CD4-positive, alpha-beta T cell treated with Interleukin-4 for 4 hours (primary cell): ENCODE results near the gene PYDC1.
"Not testable (repeated sequence)": the region's sequence is repeated elsewhere in the genome, so short reads cannot be mapped to it uniquely, and the experiment has no call there.

Experiments used
- DNase-seq: peaks from one replicate; pipeline ENCODE4 v3.0.0-alpha.2; 2020

The PYDC1 gene

DNA sequence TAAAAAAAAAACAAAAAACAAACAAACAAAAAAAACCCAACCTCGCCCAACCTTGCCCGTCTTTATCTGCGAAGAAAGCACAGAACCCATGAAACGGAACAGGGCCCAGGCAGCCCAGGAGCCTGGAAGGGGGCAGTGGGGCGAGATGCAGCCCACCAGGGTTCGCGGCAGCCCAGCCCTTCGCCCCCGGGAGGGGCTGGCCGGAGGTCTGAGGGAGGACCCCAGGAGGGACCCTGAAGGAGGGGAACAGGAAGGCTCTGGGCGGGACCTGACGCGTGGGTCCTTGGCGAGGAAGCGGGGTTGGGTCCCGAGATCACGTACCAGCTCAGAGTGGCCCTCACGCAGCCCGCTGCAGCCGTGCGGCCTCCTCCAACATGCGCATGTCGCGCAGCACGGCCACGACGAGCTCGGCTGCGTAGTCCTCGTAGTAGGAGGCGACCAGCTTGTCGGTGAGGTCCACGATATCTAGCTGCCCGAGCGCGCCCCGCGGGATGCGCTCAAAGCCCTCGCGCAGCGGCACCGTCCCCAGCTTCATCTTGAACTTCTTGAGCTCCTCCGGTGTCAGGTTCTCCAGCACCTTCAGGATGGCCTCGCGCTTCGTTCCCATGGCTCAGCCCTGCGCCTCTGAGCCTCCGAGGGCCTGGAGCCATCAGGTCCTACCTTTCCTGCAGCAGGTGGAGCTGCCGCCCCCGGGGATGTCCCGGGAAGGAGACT, at the start of gene PYDC1:
PYDC1 (minus strand) TSS at position 714 of the 714 bp plus-strand sequence; CDS start at position 607, 107 bp downstream.
- DNase-seq = no peak

GRCh38 chr16:31265329-31266245, 48.7 kb upstream of the PYDC1 start:
- DNase-seq = peak; percentile 77

DNA sequence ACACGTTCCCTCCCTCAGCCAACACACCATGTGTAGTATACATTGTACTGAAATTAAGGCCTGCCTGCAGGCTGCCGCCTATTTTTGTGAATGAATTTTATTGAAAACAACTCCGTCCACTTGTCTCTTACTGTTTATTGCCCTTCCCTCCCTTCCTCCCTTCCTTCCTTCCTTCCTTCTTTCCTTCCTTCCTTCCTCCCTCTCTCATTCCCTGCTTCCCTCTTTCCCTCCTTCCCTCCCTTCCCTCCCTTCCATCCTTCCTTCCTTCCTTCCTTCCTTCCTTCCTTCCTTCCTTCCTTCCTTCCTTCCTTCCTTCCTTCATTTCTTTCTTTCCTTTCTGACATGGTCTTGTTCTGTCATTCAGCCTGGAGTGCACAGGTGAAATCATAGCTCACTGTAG, 45.1 kb upstream of the PYDC1 start:
- DNase-seq = no peak

DNA sequence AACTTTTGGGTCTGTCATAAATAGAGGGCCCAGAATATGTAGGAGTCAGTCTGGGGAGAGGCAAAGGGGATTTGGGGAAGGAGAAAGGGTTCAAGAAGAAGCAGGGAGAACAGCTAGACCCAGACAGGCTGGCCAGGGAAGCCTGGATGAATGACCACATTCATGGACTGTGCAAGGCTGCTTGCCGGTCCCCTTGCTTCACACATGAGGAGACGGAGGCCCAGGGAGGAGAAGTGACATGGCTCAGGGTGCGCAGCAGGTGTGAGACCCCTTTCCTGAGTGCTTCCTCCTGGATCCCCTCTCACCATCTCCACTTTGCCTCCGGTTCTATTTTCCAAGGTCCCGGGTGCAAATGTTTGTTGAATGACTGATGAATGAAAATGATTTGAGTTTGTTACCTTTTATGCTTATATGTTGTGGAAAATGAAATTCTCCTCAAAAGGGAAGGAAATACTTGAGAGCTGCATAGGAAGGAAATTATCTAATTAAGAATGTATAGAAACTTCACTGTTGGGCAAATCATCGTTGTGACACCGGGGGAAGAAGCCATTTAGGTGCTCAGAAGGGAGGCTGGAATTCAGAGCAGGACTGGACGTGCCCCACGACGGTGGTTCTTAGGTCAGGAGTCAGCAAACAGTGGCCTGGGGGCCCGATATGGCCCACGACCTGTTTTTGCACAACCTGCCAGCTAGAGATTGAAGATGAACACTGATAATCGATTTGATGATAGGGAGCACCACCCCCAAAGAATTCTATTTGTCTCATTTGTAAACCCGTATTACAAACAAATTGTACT, 43.4 kb upstream of the PYDC1 start:
- no peak for DNase-seq

GRCh38 chr16:31258366-31258765, 41.4 kb upstream of the PYDC1 start:
- no peak for DNase-seq

DNA sequence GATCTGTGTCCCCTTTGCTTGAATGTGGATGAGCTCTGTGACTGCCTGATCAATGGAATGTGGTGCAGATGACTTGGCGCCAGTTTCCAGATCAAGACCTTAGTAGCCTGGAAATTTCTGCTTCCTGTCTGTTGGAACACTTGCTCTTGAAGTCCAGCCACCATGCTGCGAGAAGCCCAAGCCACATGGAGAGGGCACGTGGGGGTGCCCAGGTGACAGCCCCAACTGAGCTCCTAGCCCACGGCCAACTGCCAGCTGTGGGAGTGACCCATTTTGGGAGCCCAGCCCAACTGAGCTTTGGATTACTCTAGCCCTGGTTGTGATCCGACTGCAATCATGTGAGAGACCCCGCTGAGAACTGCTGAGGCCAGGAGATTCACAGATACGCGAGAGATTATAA, 39.5 kb upstream of the PYDC1 start:
- DNase-seq = no peak

GRCh38 chr16:31253642-31254045, 36.7 kb upstream of the PYDC1 start:
- DNase-seq = peak; percentile 30

DNA sequence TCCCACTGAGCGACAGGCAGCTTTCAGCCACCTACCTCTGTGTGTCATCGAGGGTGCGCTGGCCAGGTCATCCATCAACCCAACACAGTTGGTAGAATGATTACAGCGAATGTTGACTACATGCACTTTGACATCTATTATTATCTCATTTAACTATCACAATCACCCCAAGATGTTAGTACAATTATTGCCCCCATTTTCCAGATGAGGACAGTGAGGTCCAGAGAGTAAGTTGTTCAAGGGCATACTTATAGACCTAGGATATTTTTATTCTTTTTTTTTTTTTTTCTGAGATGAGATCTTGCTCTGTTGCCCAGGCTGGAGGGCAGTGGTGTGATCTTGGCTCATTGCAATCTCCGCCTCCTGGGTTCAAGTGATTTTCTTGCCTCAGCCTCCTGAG, 34.5 kb upstream of the PYDC1 start:
- no peak for DNase-seq

DNA sequence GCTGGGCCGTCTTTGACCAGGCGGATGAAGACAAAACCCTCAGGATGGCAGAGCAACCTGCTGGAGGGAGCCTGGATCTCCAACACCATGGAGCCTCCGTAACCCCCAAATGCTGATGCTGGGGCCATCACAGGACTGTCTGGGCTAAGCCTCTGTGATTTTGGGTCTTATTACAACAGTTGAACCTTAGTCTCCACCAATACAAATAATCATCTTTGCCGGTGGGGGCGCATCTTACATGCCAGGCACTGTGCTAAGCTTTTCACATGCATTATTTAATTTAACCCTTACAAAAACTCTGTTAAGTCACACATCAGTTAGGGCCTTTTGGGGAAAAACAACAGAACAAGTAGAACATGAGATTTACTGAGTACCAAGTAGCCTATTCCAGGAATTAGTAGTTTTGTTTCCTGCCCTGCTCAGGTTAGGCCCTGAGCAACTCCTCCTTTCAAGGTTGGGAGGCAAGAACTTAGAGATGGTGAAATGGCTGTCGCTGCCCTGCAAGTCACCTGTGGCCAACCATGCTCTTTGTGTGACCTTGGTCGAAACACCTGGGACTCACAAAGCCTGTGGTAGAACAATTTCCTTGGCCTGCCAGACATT, 33.9 kb upstream of the PYDC1 start:
- no peak for DNase-seq

- DNase-seq = no peak
Observed at GRCh38 chr16:31248344-31248743, 31.4 kb upstream of the PYDC1 start.

GRCh38 chr16:31246296-31246695, 29.4 kb upstream of the PYDC1 start:
- no peak for DNase-seq

DNA sequence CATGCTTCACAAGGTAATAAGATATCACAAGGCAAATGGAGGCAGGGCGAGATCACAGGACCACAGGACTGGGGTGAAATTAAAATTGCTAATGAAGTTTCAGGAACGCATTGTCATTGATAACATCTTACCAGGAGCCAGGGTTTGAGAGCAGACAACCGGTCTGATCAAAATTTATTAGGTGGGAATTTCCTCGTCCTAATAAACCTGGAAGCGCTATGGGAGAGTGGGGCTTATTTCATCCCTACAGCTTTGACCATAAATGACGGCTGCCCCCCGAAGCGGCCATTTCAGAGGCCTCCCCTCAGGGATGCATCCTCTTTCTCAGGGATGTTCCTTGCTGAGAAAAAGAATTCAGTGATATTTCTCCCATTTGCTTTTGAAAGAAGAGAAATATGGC, 28.7 kb upstream of the PYDC1 start:
- DNase-seq = not testable (repeated sequence)

GRCh38 chr16:31243734-31244670, 27.1 kb upstream of the PYDC1 start:
- peak; percentile 29 for DNase-seq

GRCh38 chr16:31242206-31242605, 25.3 kb upstream of the PYDC1 start:
- no peak for DNase-seq

DNA sequence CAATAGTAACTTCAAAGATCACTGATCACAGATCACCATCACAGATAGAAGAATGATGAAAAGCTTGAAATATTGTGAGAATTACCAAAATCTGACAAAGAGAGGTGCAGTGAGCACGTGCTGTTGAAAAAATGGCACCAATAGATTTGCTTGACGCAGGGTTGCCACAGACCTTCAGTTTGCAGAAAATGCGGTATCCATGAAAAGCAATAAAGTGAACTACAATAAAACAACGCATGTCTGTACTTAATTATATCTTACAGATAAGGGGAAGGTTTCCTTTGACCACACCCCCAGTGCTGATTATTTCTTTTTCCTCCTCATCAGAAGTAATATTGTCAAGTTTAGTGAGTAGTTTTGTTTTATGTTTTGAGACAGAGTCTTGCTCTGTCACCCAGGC, 21.1 kb upstream of the PYDC1 start:
- DNase-seq = no peak

GRCh38 chr16:31229501-31229900, 12.6 kb upstream of the PYDC1 start:
- no peak for DNase-seq

DNA sequence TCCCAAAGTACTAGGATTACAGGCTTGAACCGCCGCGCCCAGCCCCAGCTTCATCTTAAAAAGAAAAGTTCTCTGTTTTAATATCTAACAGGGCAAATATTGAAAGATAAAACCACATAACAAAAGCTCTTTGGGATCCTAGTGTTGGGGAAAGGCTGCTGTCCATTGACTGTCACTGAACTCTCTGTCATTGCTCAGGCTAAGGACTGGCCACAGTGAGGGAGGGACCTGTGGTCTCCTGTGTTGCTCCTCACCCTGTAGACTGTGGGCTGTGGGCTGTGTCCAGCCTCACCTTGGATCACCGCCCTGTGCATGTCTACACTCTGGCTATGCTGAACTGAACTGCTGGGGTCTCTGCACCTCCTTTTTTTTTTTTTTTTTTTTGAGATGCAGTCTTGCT, 11.3 kb upstream of the PYDC1 start:
- DNase-seq = no peak

- no peak for DNase-seq
Observed at GRCh38 chr16:31225193-31225592, 8.3 kb upstream of the PYDC1 start.

DNA sequence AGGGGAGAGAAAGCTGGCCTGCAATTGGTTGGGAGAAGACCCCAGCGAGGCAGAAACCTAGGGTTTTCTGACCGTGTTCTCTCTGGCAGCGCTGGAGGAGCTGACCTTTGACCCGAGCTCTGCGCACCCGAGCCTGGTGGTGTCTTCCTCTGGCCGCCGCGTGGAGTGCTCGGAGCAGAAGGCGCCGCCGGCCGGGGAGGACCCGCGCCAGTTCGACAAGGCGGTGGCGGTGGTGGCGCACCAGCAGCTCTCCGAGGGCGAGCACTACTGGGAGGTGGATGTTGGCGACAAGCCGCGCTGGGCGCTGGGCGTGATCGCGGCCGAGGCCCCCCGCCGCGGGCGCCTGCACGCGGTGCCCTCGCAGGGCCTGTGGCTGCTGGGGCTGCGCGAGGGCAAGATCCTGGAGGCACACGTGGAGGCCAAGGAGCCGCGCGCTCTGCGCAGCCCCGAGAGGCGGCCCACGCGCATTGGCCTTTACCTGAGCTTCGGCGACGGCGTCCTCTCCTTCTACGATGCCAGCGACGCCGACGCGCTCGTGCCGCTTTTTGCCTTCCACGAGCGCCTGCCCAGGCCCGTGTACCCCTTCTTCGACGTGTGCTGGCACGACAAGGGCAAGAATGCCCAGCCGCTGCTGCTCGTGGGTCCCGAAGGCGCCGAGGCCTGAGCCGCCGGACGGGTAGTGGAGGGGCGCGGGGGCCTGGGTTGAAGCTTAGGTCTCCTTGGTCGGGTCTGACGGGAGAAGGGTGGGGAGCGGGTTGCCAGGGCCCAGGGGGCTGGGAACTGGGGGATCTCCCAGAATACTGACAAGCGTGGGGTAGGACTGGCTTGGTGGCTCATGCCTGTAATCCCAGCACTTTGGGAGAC, 7.4 kb upstream of the PYDC1 start:
- DNase-seq = no peak

DNA sequence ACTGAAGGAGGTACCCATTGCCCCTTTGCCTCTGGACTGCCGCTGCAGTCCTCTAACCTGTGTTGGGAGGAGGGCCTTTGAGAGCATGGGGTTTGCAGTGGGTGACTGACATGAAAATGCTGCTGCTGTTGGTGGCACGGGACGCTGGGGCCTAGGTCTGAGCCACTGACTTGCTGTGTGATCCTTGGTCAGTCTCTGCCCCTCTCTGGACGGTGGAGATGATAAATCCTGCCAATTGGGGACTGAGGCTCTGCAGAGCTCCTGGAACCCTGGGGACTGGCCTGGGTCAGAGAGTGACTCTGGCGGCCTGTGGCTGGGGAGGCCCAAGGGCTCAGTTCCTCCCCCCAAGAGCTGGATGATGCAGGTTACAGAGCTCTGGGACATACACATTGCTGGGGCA, 6.1 kb upstream of the PYDC1 start:
- no peak for DNase-seq
